ENCODE results near the gene MRPS11.
"Not testable (repeated sequence)": the region's sequence is repeated elsewhere in the genome, so short reads cannot be mapped to it uniquely, and the experiment has no call there.

Gene MRPS11

GRCh38 chr15:88430051-88430450 lies 37.5 kb upstream of the MRPS11 start:
- TF ChIP-seq CTCF (IDR thresholded peaks at IDR 0.05; ENCODE audit: extremely low read depth, insufficient read depth, missing control alignments), result no peak
- in situ Hi-C loops (cut with MboI; ENCODE audit: low pct_unique_long_range_greater_than_20kb, low sequenced_read_pairs, unreplicated experiment), result no loop called here

GRCh38 chr15:88431441-88431840 lies 36.1 kb upstream of the MRPS11 start:
- in situ Hi-C loops (cut with MboI; ENCODE audit: low pct_unique_long_range_greater_than_20kb, low sequenced_read_pairs, unreplicated experiment), result no loop called here
- TF ChIP-seq CTCF (IDR thresholded peaks at IDR 0.05; ENCODE audit: extremely low read depth, insufficient read depth, missing control alignments), result no peak
- DNase-seq (ENCODE audit: low spot score), result no peak

More at GRCh38 chr15:88430051-88430450, 37.5 kb upstream of the MRPS11 start:
- DNase-seq (ENCODE audit: low spot score), result no peak

GRCh38 chr15:88433046-88433685 lies 34.3 kb upstream of the MRPS11 start:
- no peak for DNase-seq (ENCODE audit: low spot score)
- in situ Hi-C loops (cut with MboI; ENCODE audit: low pct_unique_long_range_greater_than_20kb, low sequenced_read_pairs, unreplicated experiment), result no loop called here
- no peak for TF ChIP-seq CTCF (IDR thresholded peaks at IDR 0.05; ENCODE audit: extremely low read depth, insufficient read depth, missing control alignments)

- in situ Hi-C loops (cut with MboI; ENCODE audit: low pct_unique_long_range_greater_than_20kb, low sequenced_read_pairs, unreplicated experiment), result not testable (repeated sequence)
These were observed 33.4 kb upstream of the MRPS11 start for GRCh38 chr15:88434106-88434505.

GRCh38 chr15:88438181-88438580 lies 29.3 kb upstream of the MRPS11 start:
- in situ Hi-C loops (cut with MboI; ENCODE audit: low pct_unique_long_range_greater_than_20kb, low sequenced_read_pairs, unreplicated experiment), result no loop called here
- DNase-seq (ENCODE audit: low spot score), result no peak
- TF ChIP-seq CTCF (IDR thresholded peaks at IDR 0.05; ENCODE audit: extremely low read depth, insufficient read depth, missing control alignments), result no peak

More at GRCh38 chr15:88434106-88434505, 33.4 kb upstream of the MRPS11 start:
- DNase-seq (ENCODE audit: low spot score), result not testable (repeated sequence)

- in situ Hi-C loops (cut with MboI; ENCODE audit: low pct_unique_long_range_greater_than_20kb, low sequenced_read_pairs, unreplicated experiment), result no loop called here
- DNase-seq (ENCODE audit: low spot score), result no peak
- no peak for TF ChIP-seq CTCF (IDR thresholded peaks at IDR 0.05; ENCODE audit: extremely low read depth, insufficient read depth, missing control alignments)
These were observed 27.5 kb upstream of the MRPS11 start for GRCh38 chr15:88440021-88440420.

- TF ChIP-seq CTCF (IDR thresholded peaks at IDR 0.05; ENCODE audit: extremely low read depth, insufficient read depth, missing control alignments), result no peak
- DNase-seq (ENCODE audit: low spot score), result no peak
- in situ Hi-C loops (cut with MboI; ENCODE audit: low pct_unique_long_range_greater_than_20kb, low sequenced_read_pairs, unreplicated experiment), result no loop called here
These were observed 26.3 kb upstream of the MRPS11 start for GRCh38 chr15:88441076-88441730.
